NCI-H1092 treated with DMSO at 0.1 percent for 48 hours (cell line): ENCODE results near the gene KLHL6.

Experiments used
- DNase-seq: peaks from one replicate; lab custom pipeline; 2025; lab: John Stamatoyannopoulos, UW

Gene KLHL6

GRCh38 chr3:183566880-183567279, 11.4 kb upstream of the KLHL6 start:
- DNase-seq, result no peak

GRCh38 chr3:183564046-183564445, 8.5 kb upstream of the KLHL6 start:
- no peak for DNase-seq

- DNase-seq, result no peak
Observed at GRCh38 chr3:183563536-183563874, 8.0 kb upstream of the KLHL6 start.

GRCh38 chr3:183560607-183561006, 5.1 kb upstream of the KLHL6 start:
- DNase-seq, result no peak

GRCh38 chr3:183558495-183558894, 3.0 kb upstream of the KLHL6 start:
- DNase-seq, result no peak

- DNase-seq, result no peak
Observed at GRCh38 chr3:183556722-183557121, 1.2 kb upstream of the KLHL6 start.

GRCh38 chr3:183554377-183554776, 1.1 kb downstream of the KLHL6 start:
- DNase-seq, result no peak

GRCh38 chr3:183553334-183554026, 2.0 kb downstream of the KLHL6 start:
- DNase-seq, result no peak

- no peak for DNase-seq
Observed at GRCh38 chr3:183551930-183552329, 3.6 kb downstream of the KLHL6 start.

- no peak for DNase-seq
Observed at GRCh38 chr3:183548262-183548769, 7.2 kb downstream of the KLHL6 start.

GRCh38 chr3:183546625-183547024, 8.9 kb downstream of the KLHL6 start:
- DNase-seq, result no peak

- no peak for DNase-seq
Observed at GRCh38 chr3:183545708-183546107, 9.8 kb downstream of the KLHL6 start.

- DNase-seq, result no peak
Observed at GRCh38 chr3:183542355-183542754, 13.2 kb downstream of the KLHL6 start.

- no peak for DNase-seq
Observed at GRCh38 chr3:183541738-183542137, 13.8 kb downstream of the KLHL6 start.

GRCh38 chr3:183541235-183541655, 14.3 kb downstream of the KLHL6 start:
- no peak for DNase-seq

- DNase-seq, result no peak
Observed at GRCh38 chr3:183540501-183541234, 14.8 kb downstream of the KLHL6 start.

GRCh38 chr3:183539811-183540210, 15.7 kb downstream of the KLHL6 start:
- DNase-seq, result no peak

- DNase-seq, result no peak
Observed at GRCh38 chr3:183538486-183538885, 17.0 kb downstream of the KLHL6 start.

- DNase-seq, result no peak
Observed at GRCh38 chr3:183537295-183537730, 18.2 kb downstream of the KLHL6 start.

- DNase-seq, result no peak
Observed at GRCh38 chr3:183536238-183536880, 19.1 kb downstream of the KLHL6 start.

- no peak for DNase-seq
Observed at GRCh38 chr3:183534249-183534648, 21.3 kb downstream of the KLHL6 start.

- DNase-seq, result no peak
Observed at GRCh38 chr3:183533412-183534132, 21.9 kb downstream of the KLHL6 start.
